ENCODE results near the gene LYPD3. TPM values are rescaled to one million over a fixed set of nuclear protein-coding genes. Genes with fewer than 3 reads are reported as not detected.

The LYPD3 gene
- total and polyA plus RNA-seq, 10 of the 15 experiments (the other 5 are each of a cell fraction or from before 2014, with no cell fraction given), result 0.03 to 0.28 (median 0.12) TPM; not detected in 6

DNA sequence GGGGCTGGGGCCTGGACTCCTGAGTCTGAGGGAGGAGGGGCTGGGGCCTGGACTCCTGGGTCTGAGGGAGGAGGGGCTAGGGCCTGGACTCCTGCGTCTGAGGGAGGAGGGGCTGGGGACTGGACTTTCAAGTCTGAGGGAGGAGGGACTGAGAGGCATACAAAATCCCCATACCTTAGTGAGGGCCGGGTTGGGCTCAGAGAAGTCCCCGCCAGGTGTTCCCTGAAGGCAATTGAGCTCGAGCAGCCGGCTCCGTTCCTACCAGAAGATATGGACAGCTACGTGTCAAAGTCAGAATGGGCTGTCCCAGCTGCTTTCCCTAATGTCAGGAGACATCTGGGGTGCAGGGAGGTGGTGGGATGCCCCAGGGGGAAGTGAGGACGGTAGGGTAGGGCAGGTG, 29.7 kb upstream of the LYPD3 start:
- intact Hi-C loops (cut with micrococcal nuclease; ENCODE audit: unreplicated experiment) (no loop called here), in situ Hi-C loops (cut with MboI) (no loop called here)
- RAD21 ChIA-PET (ENCODE audit: unreplicated experiment), result interaction anchor here (1.5 kb wide), 1 partner anchor 48 kb away, joined by 4 read pairs; no protein-coding TSS in a partner anchor
- Histone ChIP-seq H3K27ac (ENCODE audit: control insufficient read depth, insufficient read depth) (no peak overlapping the region), H3K4me2 (ENCODE audit: control insufficient read depth, insufficient read depth) (no peak overlapping the region), H3K4me3 (no peak overlapping the region), H3K9me3 (replicated peaks; ENCODE audit: control insufficient read depth, insufficient read depth, low read length) (no peaks in the 10 kb centered on the region), H3K27me3 (replicated peaks in 1 of 2; ENCODE audit: control insufficient read depth in 2 of 2, insufficient read depth in 2 of 2, low read length in 1 of 2) (no peaks in the 10 kb centered on the region), H4K20me1 (ENCODE audit: control insufficient read depth, insufficient read depth) (no peaks in the 10 kb centered on the region), H3K9ac (ENCODE audit: control insufficient read depth, insufficient read depth, low read length) (no peak overlapping the region), H2AFZ (ENCODE audit: control insufficient read depth, low read depth, low read length) (no peak overlapping the region), H3K36me3 (ENCODE audit: control insufficient read depth in 2 of 2, insufficient read depth in 2 of 2, low read length in 1 of 2) (0 out of 4 replicates have a peak, but pooled peaks cover 0 to 4% of the 10 kb centered on the region in 2 experiments), H3K79me2 (ENCODE audit: control insufficient read depth, insufficient read depth, low read length) (no peaks in the 10 kb centered on the region), H3K4me1 (ENCODE audit: control insufficient read depth, insufficient read depth, low read length) (no peaks in the 10 kb centered on the region)
- no peak for TF ChIP-seq SREBF1 (IDR thresholded peaks at IDR 0.05; ENCODE audit: low read length)
- no peak for TF ChIP-seq KDM1A (IDR thresholded peaks at IDR 0.05; ENCODE audit: borderline replicate concordance)
- no peak for TF ChIP-seq KLF5 (IDR thresholded peaks at IDR 0.05; ENCODE audit: partially characterized antibody)
- no peak for TF ChIP-seq PAX5 (IDR thresholded peaks at IDR 0.05; ENCODE audit: borderline replicate concordance, low read depth, low read length)
- no peak for TF ChIP-seq HDGF (IDR thresholded peaks at IDR 0.05)
- TF ChIP-seq, protein P1, sequence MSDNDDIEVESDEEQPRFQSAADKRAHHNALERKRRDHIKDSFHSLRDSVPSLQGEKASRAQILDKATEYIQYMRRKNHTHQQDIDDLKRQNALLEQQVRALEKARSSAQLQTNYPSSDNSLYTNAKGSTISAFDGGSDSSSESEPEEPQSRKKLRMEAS (IDR thresholded peaks at IDR 0.05; ENCODE audit: low read depth, low read length), result no peak
- WGBS (ENCODE audit: insufficient coverage, insufficient replicate concordance, low lambda C conversion rate, missing lambda C conversion rate), result 80% methylated on average over 8 of the region's 8 CpGs
- DNase-seq (ENCODE audit: low read depth, low spot score) (no peak), FAIRE-seq (no peak), ATAC-seq (no peak)
- CTCF ChIA-PET, result interaction anchor here (0.6 to 3.7 kb wide), 4 partner anchors 9 to 60 kb away, joined by 3 to 13 read pairs (median 6); no protein-coding TSS in a partner anchor
- POLR2A ChIA-PET, result no interaction called here
- BruUV-seq (replicated peaks), result no TSS peak
- SMC1A ChIA-PET (ENCODE audit: uncharacterized antibody, unreplicated experiment), result no interaction called here

DNA sequence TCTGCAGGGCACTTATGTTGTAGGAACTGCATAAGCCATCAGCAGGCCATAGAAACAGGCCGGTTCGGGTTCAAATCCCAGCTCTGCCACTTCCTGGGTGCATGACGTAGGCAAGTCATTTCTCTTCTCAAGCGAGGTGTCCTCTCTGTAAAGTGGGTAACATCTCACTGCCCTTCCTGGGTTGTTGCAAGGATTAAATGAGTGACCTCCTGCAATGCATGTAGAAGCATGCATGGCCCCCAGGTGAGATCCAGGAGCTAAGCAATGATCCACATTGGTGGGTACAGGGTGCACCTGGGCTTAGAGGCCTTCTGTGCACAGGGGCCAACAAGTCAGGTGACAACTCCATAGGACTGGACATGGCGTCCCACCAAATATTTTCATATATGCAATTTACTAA, 25.4 kb upstream of the LYPD3 start:
- Histone ChIP-seq H3K36me3 (ENCODE audit: control insufficient read depth in 2 of 2, insufficient read depth in 2 of 2, low read length in 1 of 2) (no peaks in the 10 kb centered on the region), H3K27ac (ENCODE audit: control insufficient read depth, insufficient read depth) (no peak overlapping the region), H3K4me2 (ENCODE audit: control insufficient read depth, insufficient read depth) (no peak overlapping the region), H3K9ac (ENCODE audit: control insufficient read depth, insufficient read depth, low read length) (no peak overlapping the region), H2AFZ (ENCODE audit: control insufficient read depth, low read depth, low read length) (no peak overlapping the region), H4K20me1 (ENCODE audit: control insufficient read depth, insufficient read depth) (no peaks in the 10 kb centered on the region), H3K9me3 (replicated peaks; ENCODE audit: control insufficient read depth, insufficient read depth, low read length) (no peaks in the 10 kb centered on the region), H3K4me3 (no peak overlapping the region), H3K79me2 (ENCODE audit: control insufficient read depth, insufficient read depth, low read length) (no peaks in the 10 kb centered on the region), H3K4me1 (ENCODE audit: control insufficient read depth, insufficient read depth, low read length) (no peaks in the 10 kb centered on the region), H3K27me3 (replicated peaks in 1 of 2; ENCODE audit: control insufficient read depth in 2 of 2, insufficient read depth in 2 of 2, low read length in 1 of 2) (no peaks in the 10 kb centered on the region)
- intact Hi-C loops (cut with micrococcal nuclease; ENCODE audit: unreplicated experiment) (no loop called here), in situ Hi-C loops (cut with MboI) (no loop called here)
- ChIA-PET RAD21 (ENCODE audit: unreplicated experiment) (no interaction called here), SMC1A (ENCODE audit: uncharacterized antibody, unreplicated experiment) (interaction anchor here (0.8 to 1.4 kb wide), 4 partner anchors 13 to 40 kb away, joined by 3 to 7 read pairs (median 3); partner anchors contain the start of gene PHLDB3), POLR2A (interaction anchor here (0.6 to 1.0 kb wide), 2 partner anchors 14 to 27 kb away, joined by 3 read pairs; partner anchors contain the start of gene PHLDB3), CTCF (interaction anchor here (0.9 to 3.1 kb wide), 3 partner anchors 30 to 856 kb away, joined by 3 to 13 read pairs (median 3); no protein-coding TSS in a partner anchor)
- TF ChIP-seq SMAD5 (IDR thresholded peaks at IDR 0.05; ENCODE audit: low read depth) (no peak), MEF2A (IDR thresholded peaks at IDR 0.05; ENCODE audit: insufficient read depth, low read depth, low read length) (no peak), POLR2A (IDR thresholded peaks at IDR 0.05; ENCODE audit: low read depth, low read length) (no peak), MXI1 (IDR thresholded peaks at IDR 0.05; ENCODE audit: low read depth, low read length) (no peak), SPI1 (IDR thresholded peaks at IDR 0.05; ENCODE audit: borderline replicate concordance, insufficient read depth, low read depth, low read length) (no peak)
- TF ChIP-seq, protein P2, sequence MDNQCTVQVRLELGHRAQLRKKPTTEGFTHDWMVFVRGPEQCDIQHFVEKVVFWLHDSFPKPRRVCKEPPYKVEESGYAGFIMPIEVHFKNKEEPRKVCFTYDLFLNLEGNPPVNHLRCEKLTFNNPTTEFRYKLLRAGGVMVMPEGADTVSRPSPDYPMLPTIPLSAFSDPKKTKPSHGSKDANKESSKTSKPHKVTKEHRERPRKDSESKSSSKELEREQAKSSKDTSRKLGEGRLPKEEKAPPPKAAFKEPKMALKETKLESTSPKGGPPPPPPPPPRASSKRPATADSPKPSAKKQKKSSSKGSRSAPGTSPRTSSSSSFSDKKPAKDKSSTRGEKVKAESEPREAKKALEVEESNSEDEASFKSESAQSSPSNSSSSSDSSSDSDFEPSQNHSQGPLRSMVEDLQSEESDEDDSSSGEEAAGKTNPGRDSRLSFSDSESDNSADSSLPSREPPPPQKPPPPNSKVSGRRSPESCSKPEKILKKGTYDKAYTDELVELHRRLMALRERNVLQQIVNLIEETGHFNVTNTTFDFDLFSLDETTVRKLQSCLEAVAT (IDR thresholded peaks at IDR 0.05), result no peak
- TF ChIP-seq, protein P3, sequence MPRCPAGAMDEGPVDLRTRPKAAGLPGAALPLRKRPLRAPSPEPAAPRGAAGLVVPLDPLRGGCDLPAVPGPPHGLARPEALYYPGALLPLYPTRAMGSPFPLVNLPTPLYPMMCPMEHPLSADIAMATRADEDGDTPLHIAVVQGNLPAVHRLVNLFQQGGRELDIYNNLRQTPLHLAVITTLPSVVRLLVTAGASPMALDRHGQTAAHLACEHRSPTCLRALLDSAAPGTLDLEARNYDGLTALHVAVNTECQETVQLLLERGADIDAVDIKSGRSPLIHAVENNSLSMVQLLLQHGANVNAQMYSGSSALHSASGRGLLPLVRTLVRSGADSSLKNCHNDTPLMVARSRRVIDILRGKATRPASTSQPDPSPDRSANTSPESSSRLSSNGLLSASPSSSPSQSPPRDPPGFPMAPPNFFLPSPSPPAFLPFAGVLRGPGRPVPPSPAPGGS (IDR thresholded peaks at IDR 0.05; ENCODE audit: borderline replicate concordance, insufficient read depth, low read depth, low read length, poor library complexity, severe bottlenecking), result no peak
- TF ChIP-seq, protein P4, sequence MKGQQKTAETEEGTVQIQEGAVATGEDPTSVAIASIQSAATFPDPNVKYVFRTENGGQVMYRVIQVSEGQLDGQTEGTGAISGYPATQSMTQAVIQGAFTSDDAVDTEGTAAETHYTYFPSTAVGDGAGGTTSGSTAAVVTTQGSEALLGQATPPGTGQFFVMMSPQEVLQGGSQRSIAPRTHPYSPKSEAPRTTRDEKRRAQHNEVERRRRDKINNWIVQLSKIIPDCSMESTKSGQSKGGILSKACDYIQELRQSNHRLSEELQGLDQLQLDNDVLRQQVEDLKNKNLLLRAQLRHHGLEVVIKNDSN (IDR thresholded peaks at IDR 0.05; ENCODE audit: borderline replicate concordance, extremely low read length, insufficient read depth, low read depth, low read length), result no peak
- no peak for ATAC-seq
- BruUV-seq (replicated peaks), result no TSS peak
- no peak for DNase-seq (ENCODE audit: low read depth, low spot score)
- FAIRE-seq, result no peak
- WGBS (ENCODE audit: insufficient coverage, insufficient replicate concordance, low lambda C conversion rate, missing lambda C conversion rate), result 86% methylated on average over 5 of the region's 5 CpGs

Measured in GM12878 (cell line).